Panc1 (cell line): ENCODE results near the gene PEX10. TPM values are rescaled to one million over a fixed set of nuclear protein-coding genes. Genes with fewer than 3 reads are reported as not detected.

ENCODE experiments used
- ATAC-seq: fragments of 200-7000 bp; cut with Tn5 transposase; 2 replicates; pipeline ENCODE4 v1.9.1; 2020; ENCODE audit warnings: mild to moderate bottlenecking, moderate library complexity
- BruUV-seq: library from RNA; stranded (reverse); fragments of 400-500 nt; replicated peaks from 2 replicates; lab custom pipeline; 2021; lab: Mats Ljungman, UMichigan
- CTCF ChIA-PET: fragments of 300-600 bp; sonication (Branson Sonifier 250); formaldehyde crosslinking; loops from one replicate; lab custom pipeline; 2022; ENCODE audit warnings: antibody characterized with exemption; lab: Charles Lee
- POLR2A ChIA-PET: fragments of 300-600 bp; sonication (Branson Sonifier 250); formaldehyde crosslinking; loops from one replicate; lab custom pipeline; 2022; ENCODE audit warnings: antibody characterized with exemption; lab: Charles Lee
- DNase-seq: peaks from one replicate; pipeline ENCODE4 v3.0.0-alpha.2; 2010; ENCODE audit warnings: low read depth, low spot score
- H3K27ac ChIP-seq: 2 replicates; pipeline ENCODE4 v1.5.1; 2011; ENCODE audit warnings: mild to moderate bottlenecking, low read length, inconsistent platforms
- H3K27me3 ChIP-seq: fragments of 200-500 bp; sonication (Bioruptor generic); 2 replicates; pipeline ENCODE4 v1.6.0; 2014; ENCODE audit warnings: low read length, inconsistent platforms; ENCODE audit not compliant: control insufficient read depth, insufficient read depth
- H3K36me3 ChIP-seq: fragments of 200-500 bp; sonication (Bioruptor generic); 2 replicates; pipeline ENCODE4 v1.5.1; 2014; ENCODE audit warnings: inconsistent platforms, mild to moderate bottlenecking, low read length, moderate library complexity; ENCODE audit not compliant: control insufficient read depth, insufficient read depth
- H3K4me1 ChIP-seq: 2 replicates; pipeline ENCODE4 v1.5.1; 2011; ENCODE audit warnings: inconsistent platforms, mild to moderate bottlenecking, low read length, moderate library complexity; ENCODE audit not compliant: control insufficient read depth, insufficient read depth
- H3K4me3 ChIP-seq, 2 experiments: 2 replicates each; pipeline ENCODE4 v1.5.1; 2011 to 2012; ENCODE audit warnings: low read depth in 2 of 2, low read length in 2 of 2, mild to moderate bottlenecking in 2 of 2, inconsistent platforms in 1 of 2, moderate library complexity in 1 of 2
- H3K9me3 ChIP-seq: fragments of 200-500 bp; sonication (Bioruptor generic); 2 replicates; pipeline ENCODE4 v1.5.1; 2014; ENCODE audit warnings: low read depth, mild to moderate bottlenecking, inconsistent platforms, low read length, moderate library complexity; ENCODE audit not compliant: control insufficient read depth, insufficient read depth
- POLR2AphosphoS5 ChIP-seq: IDR thresholded peaks from 2 replicates; pipeline ENCODE4 v1.6.1; 2012; ENCODE audit warnings: mild to moderate bottlenecking, low read depth, low read length, moderate library complexity
- SIN3A ChIP-seq: IDR thresholded peaks from 2 replicates; pipeline ENCODE4 v1.6.1; 2012; ENCODE audit warnings: low read depth, mild to moderate bottlenecking, low read length, moderate library complexity, borderline replicate concordance; ENCODE audit not compliant: insufficient read depth
- TCF7L2 ChIP-seq: IDR thresholded peaks from 2 replicates; pipeline ENCODE4 v1.6.1; 2011; ENCODE audit warnings: mild to moderate bottlenecking, low read depth, low read length, inconsistent platforms
- in situ Hi-C: cut with HindIII; loops from 2 replicates; pipeline ENCODE4 v1.10.0; 2016; ENCODE audit warnings: low sequenced_read_pairs, low pct_unique_long_range_greater_than_20kb
- intact Hi-C: fragments of 100-400 bp; cut with micrococcal nuclease; formaldehyde crosslinking; loops from one replicate; pipeline ENCODE4 v1.10.0; 2022; ENCODE audit not compliant: unreplicated experiment
- total RNA-seq: library from RNA; stranded (reverse); gene quantifications from one replicate; pipeline ENCODE4 v1.2.1, GENCODE V29; 2021; ENCODE audit not compliant: unreplicated experiment
- TF ChIP-seq, protein P1 (sequence below), 2 experiments: IDR thresholded peaks; 2 replicates each; pipeline ENCODE4 v1.6.1; 2011 to 2012; ENCODE audit warnings: low read depth in 2 of 2, control low read depth in 1 of 2, low read length in 1 of 2, mild to moderate bottlenecking in 1 of 2, moderate library complexity in 1 of 2; ENCODE audit not compliant: insufficient read depth in 1 of 2
- TF ChIP-seq, protein P2 (sequence below): fragments of 450-650 bp; IDR thresholded peaks from 2 replicates; pipeline ENCODE4 v1.5.1; 2017; ENCODE audit warnings: mild to moderate bottlenecking

Gene PEX10
- total RNA-seq, 1 experiment from 2014 or later, result 49.8 TPM

GRCh38 chr1:2407166-2407990 is 5.0 kb downstream of the PEX10 start:
- Histone ChIP-seq H3K36me3 (peaks cover 11% of the 10 kb centered on the region), H3K27me3 (no peaks in the 10 kb centered on the region), H3K9me3 (no peaks in the 10 kb centered on the region), H3K4me1 (peaks cover 22% of the 10 kb centered on the region), H3K27ac (no peak overlapping the region), H3K4me3 (no peak overlapping the region)
- ChIA-PET CTCF (interaction anchor here (0.7 to 1.2 kb wide), 2 partner anchors 30 to 140 kb away, joined by 3 to 7 read pairs; no protein-coding TSS in a partner anchor), POLR2A (interaction anchor here (0.7 to 0.8 kb wide), 2 partner anchors 15 to 200 kb away, joined by 3 read pairs; no protein-coding TSS in a partner anchor)
- intact Hi-C loops (no loop called here), in situ Hi-C loops (no loop called here)
- DNase-seq, result no peak
- BruUV-seq, result no TSS peak
- ATAC-seq, result no peak
- TF ChIP-seq, protein P1, sequence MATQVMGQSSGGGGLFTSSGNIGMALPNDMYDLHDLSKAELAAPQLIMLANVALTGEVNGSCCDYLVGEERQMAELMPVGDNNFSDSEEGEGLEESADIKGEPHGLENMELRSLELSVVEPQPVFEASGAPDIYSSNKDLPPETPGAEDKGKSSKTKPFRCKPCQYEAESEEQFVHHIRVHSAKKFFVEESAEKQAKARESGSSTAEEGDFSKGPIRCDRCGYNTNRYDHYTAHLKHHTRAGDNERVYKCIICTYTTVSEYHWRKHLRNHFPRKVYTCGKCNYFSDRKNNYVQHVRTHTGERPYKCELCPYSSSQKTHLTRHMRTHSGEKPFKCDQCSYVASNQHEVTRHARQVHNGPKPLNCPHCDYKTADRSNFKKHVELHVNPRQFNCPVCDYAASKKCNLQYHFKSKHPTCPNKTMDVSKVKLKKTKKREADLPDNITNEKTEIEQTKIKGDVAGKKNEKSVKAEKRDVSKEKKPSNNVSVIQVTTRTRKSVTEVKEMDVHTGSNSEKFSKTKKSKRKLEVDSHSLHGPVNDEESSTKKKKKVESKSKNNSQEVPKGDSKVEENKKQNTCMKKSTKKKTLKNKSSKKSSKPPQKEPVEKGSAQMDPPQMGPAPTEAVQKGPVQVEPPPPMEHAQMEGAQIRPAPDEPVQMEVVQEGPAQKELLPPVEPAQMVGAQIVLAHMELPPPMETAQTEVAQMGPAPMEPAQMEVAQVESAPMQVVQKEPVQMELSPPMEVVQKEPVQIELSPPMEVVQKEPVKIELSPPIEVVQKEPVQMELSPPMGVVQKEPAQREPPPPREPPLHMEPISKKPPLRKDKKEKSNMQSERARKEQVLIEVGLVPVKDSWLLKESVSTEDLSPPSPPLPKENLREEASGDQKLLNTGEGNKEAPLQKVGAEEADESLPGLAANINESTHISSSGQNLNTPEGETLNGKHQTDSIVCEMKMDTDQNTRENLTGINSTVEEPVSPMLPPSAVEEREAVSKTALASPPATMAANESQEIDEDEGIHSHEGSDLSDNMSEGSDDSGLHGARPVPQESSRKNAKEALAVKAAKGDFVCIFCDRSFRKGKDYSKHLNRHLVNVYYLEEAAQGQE (IDR thresholded peaks at IDR 0.05; ENCODE audit: insufficient read depth in 1 of 2, low read depth in 2 of 2, low read length in 1 of 2), result no peak
- TF ChIP-seq TCF7L2 (no peak), POLR2AphosphoS5 (no peak), SIN3A (no peak)
- TF ChIP-seq, protein P2, sequence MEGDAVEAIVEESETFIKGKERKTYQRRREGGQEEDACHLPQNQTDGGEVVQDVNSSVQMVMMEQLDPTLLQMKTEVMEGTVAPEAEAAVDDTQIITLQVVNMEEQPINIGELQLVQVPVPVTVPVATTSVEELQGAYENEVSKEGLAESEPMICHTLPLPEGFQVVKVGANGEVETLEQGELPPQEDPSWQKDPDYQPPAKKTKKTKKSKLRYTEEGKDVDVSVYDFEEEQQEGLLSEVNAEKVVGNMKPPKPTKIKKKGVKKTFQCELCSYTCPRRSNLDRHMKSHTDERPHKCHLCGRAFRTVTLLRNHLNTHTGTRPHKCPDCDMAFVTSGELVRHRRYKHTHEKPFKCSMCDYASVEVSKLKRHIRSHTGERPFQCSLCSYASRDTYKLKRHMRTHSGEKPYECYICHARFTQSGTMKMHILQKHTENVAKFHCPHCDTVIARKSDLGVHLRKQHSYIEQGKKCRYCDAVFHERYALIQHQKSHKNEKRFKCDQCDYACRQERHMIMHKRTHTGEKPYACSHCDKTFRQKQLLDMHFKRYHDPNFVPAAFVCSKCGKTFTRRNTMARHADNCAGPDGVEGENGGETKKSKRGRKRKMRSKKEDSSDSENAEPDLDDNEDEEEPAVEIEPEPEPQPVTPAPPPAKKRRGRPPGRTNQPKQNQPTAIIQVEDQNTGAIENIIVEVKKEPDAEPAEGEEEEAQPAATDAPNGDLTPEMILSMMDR, result no peak

- CTCF ChIA-PET, result interaction anchor here (1.2 kb wide), 1 partner anchor 141 kb away, joined by 7 read pairs; no protein-coding TSS in a partner anchor
Observed at GRCh38 chr1:2406451-2407041, 5.8 kb downstream of the PEX10 start.

More at GRCh38 chr1:2406451-2407041, 5.8 kb downstream of the PEX10 start:
- intact Hi-C loops, result no loop called here
- Histone ChIP-seq H3K36me3 (peaks cover 13% of the 10 kb centered on the region), H3K4me1 (peaks cover 22% of the 10 kb centered on the region), H3K4me3 (no peak overlapping the region), H3K27ac (no peak overlapping the region), H3K9me3 (no peaks in the 10 kb centered on the region), H3K27me3 (no peaks in the 10 kb centered on the region)
- POLR2A ChIA-PET, result interaction anchor here (0.8 kb wide), 1 partner anchor 14 kb away, joined by 3 read pairs; no protein-coding TSS in a partner anchor
- BruUV-seq, result no TSS peak
- peak; percentile 57 for ATAC-seq
- TF ChIP-seq SIN3A, result 0 out of 2 replicates have a peak, but pooled peaks have one; percentile 35
- TF ChIP-seq, protein P1 (IDR thresholded peaks at IDR 0.05; ENCODE audit: insufficient read depth in 1 of 2, low read depth in 2 of 2, low read length in 1 of 2), result no peak; a peak in 1 of 4 replicates
- in situ Hi-C loops, result no loop called here
- no peak for DNase-seq
